ENCODE measurements around the gene KLHL34.

The KLHL34 gene, protein sequence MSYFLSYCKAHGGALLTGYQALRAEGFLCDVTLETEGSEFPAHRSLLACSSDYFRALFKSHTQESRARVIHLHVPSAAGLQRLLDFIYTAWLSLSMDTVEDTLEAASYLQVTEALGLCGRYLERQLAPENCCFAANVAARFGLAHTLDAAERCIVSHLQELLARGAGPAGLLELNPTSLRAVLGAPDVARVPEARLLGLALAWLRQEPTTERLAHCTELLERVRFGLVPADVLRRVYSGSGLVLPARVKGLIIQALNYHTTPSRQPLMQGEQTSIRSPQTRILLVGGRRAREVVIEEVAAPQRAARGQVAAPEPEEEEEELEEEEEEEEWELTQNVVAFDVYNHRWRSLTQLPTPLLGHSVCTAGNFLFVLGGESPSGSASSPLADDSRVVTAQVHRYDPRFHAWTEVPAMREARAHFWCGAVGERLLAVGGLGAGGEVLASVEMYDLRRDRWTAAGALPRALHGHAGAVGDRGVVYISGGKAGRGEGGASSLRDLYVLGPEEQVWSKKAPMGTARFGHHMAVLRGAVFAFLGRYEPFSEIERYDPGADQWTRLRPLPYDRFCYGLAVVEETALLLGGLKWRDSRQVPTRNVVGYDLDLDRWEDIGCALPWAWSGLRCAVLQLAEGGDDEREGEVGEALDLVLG

DNA sequence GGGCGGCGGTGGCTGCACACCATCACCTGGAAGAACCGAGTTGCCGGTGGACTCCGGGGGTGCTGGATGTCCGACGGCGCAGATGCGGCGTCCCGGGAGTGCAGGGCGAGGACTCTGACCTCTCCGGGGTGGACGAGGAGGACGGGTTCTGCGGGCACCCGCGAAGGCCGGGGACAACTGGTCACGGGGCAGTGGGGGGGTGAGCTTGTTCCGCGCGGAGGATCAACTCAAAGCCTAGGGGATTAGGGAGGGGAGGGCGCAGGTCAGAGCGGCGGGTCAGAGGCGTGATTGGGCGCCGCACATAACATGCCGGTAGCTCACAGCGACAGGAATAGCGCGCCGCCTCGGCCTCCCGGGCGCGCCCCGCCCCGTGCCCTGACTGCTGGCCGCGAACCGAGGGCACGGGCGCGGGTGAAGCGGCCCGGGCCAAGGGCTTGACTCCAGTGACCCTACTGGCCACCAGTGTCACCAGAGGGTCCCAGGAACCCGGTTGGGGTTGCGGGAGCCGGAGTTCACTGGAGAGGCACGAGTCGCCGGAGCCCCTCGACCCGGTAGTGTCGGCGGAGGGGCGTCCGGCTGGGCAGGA is at the start of gene KLHL34:
KLHL34 (minus strand) TSS at position 179 of the 586 bp plus-strand sequence. CDS start 542 bp downstream, outside the sequence.
- DNase-seq: no peak

DNA sequence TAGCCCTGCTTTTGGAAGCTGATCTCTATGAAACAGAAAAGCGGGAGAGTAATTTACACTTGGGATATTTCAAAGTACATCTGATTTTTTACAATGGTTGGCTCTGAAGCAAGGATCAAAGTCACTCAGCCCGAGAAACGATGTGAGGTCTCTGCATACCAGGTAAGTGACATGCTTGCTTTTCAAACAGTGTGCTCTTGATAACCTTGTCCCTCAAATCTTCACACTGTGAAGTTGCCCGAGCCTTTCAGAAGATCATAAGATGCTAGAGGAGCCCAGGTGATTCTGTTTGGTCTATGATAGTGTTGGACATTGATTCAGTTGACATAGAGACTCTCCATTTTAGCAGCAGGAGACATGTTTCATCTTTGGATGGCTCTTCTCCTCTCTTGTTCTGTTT is 47.1 kb upstream of the KLHL34 start:
- no peak for DNase-seq

DNA sequence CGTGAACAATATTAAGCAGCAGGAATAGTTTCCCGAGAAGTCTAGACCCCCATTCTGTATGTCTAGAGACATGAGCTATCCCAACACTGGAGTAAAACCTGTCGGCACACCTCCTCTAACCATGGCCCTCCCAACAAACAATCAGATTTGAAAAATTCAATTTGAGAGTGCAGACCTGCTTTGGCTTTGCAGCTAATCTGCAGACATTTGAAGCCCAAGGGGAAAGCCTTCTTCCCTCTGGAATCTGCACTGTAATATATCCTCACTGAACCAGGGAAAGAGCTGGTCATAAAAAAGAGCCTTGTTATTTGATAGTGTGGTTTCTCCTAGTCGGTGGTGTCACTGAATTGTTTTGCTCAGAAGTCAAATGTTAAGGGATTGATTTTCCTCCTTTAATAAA is 44.6 kb upstream of the KLHL34 start:
- DNase-seq: no peak

DNA sequence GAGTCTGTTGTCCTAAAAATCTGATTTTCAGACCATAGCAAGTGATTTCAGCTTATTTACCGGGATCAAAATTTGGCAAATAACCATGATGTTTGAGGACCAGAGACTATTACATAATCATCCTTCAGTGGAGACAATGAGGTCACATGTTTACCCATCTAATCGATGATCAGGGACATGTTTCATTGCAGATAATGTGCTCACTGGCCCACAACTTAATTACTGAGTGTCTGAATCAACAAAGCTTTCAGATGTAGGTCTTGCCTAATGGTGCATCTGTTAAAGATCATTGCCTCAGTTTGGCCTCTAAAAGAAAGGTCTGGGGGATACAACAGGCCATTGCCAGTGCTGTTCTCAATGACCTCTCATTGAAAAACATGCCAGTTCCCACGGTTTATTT is 42.8 kb upstream of the KLHL34 start:
- DNase-seq: no peak

DNA sequence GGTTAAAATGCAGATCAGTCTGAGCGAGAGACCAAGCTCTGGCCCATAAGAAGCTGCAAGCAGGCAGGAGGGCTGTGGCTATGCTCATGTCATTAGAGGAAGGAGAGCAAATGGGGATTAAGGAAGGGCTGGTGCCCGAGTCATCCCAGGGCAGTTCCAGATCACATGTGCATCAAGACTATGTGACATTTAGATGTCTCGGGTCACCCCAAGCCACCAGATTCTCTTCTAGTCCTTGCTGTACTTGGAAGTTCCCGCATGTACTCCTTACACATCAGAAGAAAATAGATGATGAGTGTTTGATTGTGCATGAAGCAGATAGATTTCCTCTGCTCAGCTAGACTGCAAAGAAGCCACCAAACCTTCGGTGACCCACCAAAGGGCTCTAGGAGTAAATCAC is 42.1 kb upstream of the KLHL34 start:
- no peak for DNase-seq

DNA sequence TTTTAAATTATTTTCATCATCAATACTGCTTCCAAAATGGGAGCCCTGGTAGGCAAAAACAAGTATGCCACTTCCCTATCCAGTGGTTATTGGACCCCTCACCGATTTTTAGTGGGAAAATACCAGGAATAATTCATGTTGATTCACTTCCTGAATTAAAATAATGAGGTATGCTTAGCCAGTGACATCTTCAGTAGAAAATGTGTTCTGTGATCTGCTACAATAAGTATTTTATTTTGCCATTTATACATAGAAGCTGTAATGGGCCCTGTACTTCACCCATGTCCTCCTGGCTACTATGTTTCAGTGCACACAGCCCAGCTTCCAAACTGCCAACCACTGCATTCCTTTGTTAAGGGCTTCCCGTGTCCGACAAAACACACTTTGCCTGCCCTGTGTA is 41.0 kb upstream of the KLHL34 start:
- no peak for DNase-seq

DNA sequence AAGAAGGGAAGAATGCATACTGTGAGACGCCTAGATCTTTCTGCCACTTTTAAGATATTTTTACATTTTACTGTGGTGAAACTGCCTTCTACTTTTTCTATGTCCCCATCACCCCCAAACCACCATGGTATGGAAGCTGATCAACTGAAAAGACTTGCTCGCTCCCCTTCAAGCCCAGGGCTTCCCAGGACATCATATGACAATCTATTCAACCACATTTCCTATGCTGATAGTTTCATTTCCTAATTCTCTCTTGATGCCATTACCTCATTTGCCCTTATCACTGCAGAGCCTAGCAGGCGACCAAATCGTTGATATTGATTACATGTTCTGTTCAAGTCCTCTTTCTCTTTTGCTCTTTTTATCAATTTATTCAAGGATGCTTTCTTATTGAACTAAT is 40.1 kb upstream of the KLHL34 start:
- DNase-seq: no peak

DNA sequence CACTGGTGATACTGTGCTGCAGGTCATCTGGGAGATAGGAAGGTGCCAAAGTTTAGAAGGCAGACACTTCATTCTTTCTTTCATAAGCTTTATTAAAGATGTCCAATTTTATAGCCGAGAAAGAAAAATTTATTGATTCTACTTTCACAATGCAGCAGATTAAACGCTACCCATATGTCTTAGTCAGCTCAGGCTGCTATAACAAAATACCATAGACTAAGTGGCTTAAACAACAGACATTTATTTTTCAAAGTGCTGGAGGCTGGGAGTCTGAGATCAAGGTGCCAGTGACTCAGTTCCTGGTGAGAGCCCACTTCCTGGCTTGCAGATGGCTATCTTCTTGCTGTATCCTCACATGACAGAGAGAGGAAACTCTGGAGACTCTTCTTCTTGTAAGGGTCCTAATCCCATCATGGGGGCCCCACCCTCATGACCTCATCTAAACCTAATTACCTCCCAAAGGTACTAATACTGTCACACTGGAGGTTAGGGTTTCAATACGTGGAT is 33.4 kb upstream of the KLHL34 start:
- DNase-seq: no peak

DNA sequence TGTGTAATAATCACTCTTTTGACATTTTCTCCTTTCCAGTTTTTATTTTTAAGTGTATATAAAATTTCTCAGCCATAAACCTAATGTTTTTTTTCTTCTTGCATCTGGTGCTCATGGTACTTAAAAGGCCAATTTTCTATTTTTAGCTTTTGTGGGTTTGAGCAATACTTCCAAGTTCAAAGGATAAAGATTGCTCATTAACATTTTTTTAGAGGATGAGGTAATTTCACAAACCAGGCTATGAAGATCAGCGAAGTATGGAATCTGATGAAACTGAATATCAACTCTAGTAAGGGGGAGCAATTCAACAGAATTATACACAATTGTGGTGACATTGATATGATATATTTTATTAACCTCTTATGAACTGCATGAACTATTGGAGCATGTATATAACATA is 25.8 kb upstream of the KLHL34 start:
- DNase-seq: no peak

DNA sequence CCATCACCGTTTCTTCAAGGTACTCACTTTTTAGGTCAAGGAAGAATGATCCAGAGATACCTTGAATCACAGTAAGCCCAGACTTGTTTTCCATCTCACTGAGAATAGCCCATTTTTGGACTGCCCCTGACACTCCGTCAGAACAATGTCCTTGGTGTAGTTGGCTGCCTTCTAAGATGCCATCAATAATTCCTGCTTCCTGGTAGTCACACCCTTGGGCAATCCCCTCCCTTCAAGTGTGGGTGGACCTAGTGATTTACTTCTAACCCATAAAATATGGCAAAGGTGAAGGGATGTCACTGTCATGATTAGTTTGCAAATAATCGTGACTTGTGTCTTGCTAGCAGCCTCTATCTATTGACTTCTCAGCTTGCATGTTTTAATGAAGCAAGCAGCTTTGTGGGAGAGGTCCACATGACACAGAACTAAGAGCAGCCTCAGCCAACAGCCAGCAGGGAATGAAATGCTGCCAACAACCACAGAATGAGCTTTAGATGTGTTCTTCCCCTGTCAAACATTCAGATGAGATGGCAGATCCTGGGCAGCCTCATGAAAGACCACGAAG is 20.0 kb upstream of the KLHL34 start:
- no peak for DNase-seq

DNA sequence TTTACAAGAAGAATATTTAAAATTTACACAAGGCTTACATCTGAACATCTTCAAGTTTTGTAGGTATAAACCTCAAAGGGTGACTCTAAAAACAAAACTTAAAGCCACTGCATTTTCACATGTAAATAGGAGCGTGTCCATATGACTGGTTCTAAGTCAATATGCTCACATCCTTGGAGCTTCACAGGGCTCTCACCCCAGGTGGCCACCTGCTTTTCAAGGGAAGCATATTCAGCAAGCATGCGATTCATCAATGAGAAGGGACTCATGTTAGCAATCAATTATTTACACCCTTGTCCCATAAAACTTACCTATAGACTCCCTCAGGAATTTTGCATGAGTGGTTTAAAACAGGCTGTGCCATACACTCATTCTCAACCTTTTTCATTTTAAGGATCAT is 17.8 kb upstream of the KLHL34 start:
- DNase-seq: no peak

DNA sequence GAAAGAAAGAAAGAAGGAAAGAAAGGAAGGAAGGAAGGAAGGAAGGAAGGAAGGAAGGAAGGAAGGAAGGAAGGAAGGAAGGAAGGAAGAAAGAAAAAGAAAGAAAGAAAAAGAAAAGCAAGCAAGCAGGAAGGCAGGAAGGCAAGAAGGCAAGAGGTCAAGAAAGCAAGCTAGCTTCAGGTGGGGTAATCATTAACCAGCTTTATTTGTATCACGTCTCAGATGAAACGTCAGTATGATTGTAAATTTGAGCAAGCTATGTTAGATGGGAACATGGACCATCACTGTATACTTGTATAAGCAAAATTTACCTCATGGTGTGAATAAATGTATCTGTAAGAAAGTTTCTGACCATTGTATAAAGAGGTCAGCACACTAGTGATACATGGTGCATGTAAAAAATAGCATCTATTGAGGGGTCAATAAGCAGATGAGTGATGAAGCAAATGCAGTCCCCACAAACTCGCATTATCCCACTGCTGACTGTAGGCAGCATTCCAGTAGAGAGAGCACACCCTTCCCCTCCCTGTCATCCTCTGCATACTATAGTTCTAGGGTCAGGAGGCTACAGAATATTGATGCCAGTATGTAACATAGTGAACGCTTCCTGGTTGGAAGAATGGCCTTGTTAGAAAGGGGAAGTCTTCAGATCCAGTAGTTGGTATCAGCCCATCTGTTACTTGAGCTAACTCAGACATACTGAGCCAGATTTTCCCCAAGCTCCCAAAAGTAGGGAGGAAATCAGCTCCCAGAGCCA is 16.5 kb upstream of the KLHL34 start:
- DNase-seq: no peak

DNA sequence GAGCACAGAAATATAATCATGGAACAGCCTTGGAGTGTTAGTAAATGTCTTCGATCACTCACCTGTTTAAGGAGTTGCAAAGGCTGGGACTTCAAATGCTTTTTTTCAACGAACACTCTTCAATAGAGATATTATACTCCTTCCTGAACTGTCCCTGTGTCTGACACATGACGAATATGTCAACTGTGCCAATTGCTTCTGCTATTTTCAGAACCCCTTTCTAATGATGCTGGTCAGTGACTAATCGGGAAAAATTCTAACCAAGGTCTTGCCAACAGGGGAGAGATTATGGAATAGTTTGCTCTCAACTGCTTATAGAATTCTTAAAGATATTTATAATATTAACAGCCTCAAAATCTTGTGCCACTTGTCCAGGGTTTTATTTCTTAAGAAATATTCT is 8.5 kb upstream of the KLHL34 start:
- DNase-seq: no peak

DNA sequence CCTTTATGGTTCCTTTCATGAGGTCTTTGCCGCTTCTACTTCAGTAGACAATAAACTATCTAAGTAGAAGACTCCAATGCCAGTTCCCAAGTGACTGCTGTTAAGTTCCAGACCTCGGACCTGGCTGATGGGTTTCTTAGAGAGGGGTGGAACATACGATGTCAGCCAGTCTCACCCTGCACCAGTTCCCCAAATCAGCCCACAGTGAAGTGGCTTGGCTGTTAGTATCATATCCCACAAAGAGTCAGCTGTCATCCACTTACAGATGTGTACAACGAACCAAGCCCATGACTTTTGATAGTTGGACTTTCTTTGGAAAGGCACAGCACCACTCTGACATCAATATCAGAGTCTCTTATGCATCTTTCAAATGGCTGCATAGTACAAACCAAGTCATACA is 8.1 kb upstream of the KLHL34 start:
- no peak for DNase-seq

DNA sequence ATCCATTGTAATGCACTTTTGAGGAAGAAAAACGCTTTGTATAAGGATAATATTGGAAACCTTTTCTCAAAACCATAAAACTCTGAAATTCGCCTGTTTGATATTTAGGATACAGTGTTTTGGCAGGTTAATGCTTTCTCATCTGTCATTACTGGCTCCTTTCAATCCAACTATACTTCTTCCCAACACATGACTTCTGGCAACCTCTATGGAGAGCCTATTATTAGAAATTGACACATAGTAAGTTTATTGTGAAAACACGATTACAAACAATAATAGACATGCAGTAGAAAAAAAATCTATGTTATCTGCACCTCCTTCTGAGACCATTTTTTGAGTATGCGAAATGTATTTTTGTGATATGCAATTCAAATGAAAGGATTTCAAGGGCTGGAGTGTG is 4.6 kb upstream of the KLHL34 start:
- DNase-seq: no peak

DNA sequence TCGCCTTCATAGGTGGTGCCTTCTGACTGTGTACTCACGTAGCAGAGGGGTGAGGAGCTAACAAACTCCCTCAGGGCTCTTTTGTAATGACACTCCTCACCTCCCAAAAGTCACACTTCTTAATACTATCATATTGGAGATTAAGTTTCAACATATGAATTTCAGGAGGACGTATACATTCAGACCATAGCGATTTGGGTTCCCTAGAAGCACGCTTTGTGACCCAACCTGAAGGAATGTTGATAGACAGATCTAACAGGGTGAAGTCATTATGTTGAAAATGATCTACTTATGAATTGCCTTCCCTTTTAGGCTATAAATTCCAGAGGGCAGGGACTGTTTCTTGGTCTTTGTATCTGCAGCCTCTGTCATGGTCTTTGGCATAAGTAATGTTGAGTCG is 3.2 kb upstream of the KLHL34 start:
- no peak for DNase-seq

DNA sequence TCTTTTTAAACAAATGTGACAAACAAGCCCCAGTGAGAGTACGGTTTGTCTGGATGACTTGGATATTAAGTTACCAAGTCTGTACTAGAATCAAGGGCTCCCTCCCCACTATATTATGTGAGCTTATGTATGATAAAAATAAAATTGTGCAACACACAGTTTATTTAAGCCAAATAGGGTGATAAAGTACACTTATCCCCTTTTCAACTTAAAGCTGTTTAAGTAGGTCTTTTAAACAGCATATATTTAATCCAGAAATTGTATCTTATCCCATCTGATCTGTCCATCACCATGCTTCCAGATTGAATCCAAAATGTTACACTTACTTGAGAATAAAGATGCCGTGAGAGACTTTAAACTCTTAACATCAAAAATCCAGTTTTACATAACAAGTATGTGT is 2.0 kb upstream of the KLHL34 start:
- DNase-seq: no peak

DNA sequence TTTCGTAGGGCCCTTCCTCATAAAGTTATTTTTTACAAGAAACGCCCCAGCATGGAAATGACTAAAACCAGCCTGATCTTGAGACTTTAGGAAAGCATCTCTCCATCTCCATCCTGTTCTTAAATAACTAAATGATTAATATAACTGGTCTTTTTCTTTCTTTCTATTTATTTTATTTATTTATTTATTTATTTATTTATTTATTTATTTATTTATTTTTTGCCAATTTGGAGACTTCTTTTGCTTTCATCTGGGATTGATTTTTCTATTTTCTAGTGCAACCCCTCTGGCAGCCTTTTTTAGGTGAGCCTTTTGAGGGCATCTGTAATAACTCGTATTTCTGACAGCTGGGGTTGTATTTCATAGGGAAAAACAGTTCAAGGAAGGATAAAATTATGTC is 1.2 kb upstream of the KLHL34 start:
- DNase-seq: no peak

DNA sequence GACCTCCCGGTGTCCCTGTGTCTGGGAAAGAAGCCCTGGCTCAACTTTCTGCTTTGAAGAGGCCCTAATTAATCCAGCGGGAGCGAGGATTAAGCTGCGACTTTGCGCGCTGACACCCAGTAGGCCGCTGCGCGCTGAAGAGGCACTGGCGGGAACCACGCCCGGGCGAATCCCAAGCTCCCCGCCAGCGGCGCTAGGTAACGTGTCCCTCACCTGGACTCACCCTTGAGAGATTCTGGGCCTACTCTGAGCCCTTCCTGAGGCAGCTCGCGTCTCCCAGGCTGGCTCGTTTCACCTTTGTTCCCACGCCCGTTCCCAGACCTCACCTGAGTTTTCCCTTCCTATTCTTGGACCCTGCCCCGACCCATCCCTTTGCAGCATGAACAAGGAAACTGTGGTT is 616 bp upstream of the KLHL34 start:
- no peak for DNase-seq

DNA sequence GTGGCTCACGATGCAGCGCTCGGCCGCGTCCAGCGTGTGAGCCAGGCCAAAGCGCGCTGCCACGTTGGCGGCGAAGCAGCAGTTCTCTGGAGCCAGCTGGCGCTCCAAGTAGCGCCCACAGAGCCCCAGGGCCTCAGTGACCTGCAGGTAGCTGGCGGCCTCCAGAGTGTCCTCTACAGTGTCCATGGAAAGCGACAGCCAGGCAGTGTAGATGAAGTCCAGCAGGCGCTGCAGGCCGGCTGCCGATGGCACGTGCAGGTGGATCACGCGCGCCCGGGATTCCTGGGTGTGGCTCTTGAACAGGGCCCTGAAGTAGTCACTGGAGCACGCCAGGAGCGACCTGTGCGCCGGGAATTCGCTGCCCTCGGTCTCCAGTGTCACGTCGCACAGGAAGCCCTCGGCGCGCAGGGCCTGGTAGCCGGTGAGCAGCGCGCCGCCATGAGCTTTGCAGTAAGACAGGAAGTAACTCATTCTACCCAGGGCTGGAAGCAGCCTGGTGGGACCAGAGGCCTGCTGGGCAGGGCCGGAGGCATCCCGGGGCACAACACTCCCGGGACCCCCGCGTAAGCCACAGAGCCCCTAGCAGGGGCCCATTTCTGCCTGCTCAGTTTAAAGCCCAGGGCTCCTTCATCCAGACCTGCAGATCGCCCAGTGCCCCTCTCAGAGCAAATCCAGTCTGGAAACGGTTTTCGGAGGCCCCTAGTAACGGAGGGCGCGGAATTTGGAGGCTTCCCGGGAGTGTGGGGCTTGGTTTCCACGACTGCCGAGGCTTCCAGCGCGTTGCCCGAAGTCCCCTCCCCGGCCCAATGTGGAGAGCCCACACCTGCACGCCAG is 595 bp downstream of the KLHL34 start:
- DNase-seq: no peak

DNA sequence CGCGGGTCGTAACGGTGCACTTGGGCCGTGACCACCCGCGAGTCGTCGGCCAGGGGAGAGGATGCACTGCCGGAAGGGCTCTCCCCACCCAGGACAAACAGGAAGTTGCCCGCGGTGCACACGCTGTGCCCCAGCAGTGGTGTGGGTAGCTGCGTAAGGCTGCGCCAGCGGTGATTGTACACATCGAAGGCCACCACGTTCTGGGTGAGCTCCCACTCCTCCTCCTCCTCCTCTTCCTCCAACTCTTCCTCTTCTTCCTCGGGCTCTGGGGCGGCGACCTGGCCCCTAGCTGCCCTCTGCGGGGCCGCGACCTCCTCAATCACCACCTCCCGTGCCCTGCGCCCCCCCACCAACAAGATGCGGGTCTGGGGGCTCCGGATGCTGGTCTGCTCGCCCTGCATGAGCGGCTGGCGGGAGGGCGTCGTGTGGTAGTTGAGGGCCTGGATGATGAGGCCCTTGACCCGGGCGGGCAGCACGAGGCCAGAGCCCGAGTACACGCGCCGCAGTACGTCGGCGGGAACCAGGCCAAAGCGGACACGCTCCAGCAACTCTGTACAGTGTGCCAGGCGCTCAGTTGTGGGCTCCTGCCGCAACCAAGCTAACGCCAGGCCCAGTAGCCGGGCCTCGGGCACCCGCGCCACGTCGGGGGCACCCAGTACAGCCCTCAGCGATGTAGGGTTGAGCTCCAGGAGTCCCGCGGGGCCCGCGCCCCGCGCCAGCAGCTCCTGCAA is 1.4 kb downstream of the KLHL34 start:
- DNase-seq: no peak
